GM10266 (cell line): Measurements from ENCODE around the gene KRTAP5-2.
"Not testable (repeated sequence)": the region's sequence is repeated elsewhere in the genome, so short reads cannot be mapped to it uniquely, and the experiment has no call there.

Experiments used
- DNase-seq: peaks from one replicate; pipeline ENCODE4 v3.0.0; 2012; ENCODE audit errors: extremely low spot score
- TF ChIP-seq, protein P1 (sequence below): IDR thresholded peaks from 2 replicates; pipeline ENCODE4 v1.5.1; 2012; ENCODE audit warnings: mild to moderate bottlenecking, low read depth; ENCODE audit not compliant: control insufficient read depth, insufficient read depth; ENCODE audit errors: missing control alignments

Gene KRTAP5-2

GRCh38 chr11:1624621-1625020 is 26.5 kb upstream of the KRTAP5-2 start:
- TF ChIP-seq, protein P1, sequence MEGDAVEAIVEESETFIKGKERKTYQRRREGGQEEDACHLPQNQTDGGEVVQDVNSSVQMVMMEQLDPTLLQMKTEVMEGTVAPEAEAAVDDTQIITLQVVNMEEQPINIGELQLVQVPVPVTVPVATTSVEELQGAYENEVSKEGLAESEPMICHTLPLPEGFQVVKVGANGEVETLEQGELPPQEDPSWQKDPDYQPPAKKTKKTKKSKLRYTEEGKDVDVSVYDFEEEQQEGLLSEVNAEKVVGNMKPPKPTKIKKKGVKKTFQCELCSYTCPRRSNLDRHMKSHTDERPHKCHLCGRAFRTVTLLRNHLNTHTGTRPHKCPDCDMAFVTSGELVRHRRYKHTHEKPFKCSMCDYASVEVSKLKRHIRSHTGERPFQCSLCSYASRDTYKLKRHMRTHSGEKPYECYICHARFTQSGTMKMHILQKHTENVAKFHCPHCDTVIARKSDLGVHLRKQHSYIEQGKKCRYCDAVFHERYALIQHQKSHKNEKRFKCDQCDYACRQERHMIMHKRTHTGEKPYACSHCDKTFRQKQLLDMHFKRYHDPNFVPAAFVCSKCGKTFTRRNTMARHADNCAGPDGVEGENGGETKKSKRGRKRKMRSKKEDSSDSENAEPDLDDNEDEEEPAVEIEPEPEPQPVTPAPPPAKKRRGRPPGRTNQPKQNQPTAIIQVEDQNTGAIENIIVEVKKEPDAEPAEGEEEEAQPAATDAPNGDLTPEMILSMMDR = no peak
- no peak for DNase-seq

DNA sequence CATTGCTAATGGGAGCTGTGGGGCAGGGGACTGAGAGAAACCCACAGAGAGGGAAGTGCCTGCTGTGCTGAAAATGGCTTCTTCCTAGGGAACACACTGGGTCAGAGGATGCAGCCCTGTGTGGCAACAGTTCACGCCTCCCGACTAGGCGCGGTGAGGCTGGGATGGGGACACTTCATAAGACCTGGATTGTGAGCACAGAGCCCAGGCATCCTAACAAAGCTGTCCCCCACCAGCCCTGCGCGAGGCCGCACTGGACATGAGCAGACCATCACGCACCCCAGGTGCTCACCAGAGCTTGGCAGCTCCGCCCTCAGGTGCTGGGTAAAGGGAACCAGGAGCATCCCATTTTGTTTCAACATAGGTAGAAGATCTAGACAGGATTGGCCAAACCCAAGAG is 25.6 kb upstream of the KRTAP5-2 start:
- DNase-seq = no peak
- TF ChIP-seq, protein P1 = no peak

GRCh38 chr11:1622086-1622485 is 24.0 kb upstream of the KRTAP5-2 start, which contains the start of gene KRTAP5-4:
TSS of gene KRTAP5-4 (minus strand) at chr11:1622138. CDS start at chr11:1622093, 45 bp downstream.
- TF ChIP-seq, protein P1 = no peak

GRCh38 chr11:1619449-1619848 is 21.4 kb upstream of the KRTAP5-2 start:
- DNase-seq = no peak
- TF ChIP-seq, protein P1 = no peak

More at GRCh38 chr11:1622086-1622485, 24.0 kb upstream of the KRTAP5-2 start, which contains the start of gene KRTAP5-4:
- no peak for DNase-seq

GRCh38 chr11:1618231-1618630 is 20.1 kb upstream of the KRTAP5-2 start:
- TF ChIP-seq, protein P1 = no peak
- DNase-seq = no peak

GRCh38 chr11:1608363-1608762 is 10.3 kb upstream of the KRTAP5-2 start, which contains the start of gene KRTAP5-3:
TSS of gene KRTAP5-3 (minus strand) at chr11:1608463. CDS start at chr11:1608385, 78 bp downstream.
- no peak for DNase-seq

DNA sequence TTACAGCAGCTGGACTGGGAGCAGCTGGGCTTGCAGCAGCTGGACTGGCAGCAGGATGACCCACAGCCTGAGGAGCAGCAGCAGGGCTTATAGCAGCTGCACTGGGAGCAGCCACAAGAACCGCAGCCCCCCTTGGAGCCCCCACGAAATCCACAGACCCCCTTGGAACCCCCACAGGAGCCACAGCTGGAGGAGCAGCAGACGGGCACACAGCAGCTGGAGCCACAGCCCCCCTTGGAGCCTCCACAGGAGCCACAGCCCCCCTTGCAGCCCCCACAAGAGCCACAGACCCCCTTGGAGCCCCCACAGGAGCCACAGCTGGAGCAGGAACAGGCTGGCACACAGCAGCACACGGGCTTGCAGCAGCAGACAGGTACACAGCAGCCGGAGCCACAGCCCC is 9.8 kb upstream of the KRTAP5-2 start:
- DNase-seq = not testable (repeated sequence)

More at GRCh38 chr11:1608363-1608762, 10.3 kb upstream of the KRTAP5-2 start, which contains the start of gene KRTAP5-3:
- TF ChIP-seq, protein P1 = no peak

DNA sequence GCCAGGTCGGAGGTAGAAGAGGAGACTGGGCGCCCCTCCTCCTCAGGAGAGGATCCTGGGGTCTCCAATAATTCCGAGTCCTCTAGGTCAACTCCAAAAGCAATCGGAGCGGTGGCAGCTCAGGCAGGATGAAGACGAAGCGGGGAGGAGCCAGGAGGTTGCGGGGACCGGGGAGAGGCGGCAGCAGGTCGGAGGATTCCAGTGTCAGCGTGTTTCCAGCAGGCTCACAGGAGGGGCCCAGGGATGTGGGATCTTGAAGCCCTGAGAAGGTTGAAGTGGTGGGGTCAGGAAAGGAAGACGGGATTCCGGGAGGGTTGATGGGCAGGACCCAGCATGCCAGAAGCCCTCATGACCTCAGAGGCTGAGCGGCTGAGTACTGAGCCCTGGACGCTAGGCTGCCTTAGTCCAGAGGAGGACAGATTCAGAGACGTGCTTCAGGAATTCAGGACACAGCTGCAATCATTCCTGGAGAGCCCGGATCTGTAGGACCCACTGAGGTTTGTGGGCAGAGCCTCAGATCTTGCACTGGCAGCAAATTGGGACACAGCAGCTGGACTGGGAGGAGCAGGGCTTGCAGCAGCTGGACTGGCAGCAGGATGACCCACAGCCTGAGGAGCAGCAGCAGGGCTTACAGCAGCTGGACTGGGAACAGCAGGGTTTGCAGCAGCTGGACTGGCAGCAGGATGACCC is 9.2 kb upstream of the KRTAP5-2 start:
- DNase-seq = not testable (repeated sequence)

DNA sequence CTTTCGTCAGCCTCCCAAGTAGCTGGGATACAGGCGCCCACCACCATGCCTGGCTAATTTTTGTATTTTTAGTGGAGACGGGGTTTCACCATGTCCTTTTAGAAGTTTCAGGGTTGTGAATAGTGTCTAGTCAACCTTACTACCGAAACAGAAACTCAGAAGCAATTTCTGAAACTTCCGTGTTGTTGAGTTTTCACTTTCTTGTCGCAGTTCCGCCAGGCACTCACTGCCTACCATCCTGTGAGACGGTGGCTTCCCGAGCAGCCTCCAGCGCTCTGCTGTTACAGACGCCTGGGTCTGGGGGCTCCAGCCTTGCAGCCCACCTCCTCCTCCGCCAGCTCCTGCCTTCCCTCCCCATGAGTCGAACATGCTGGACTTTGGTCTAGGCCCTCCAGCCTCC is 7.8 kb upstream of the KRTAP5-2 start:
- DNase-seq = peak; percentile 77
